AG09309 (cell line): ENCODE results near the gene ZMPSTE24.
"Not testable (repeated sequence)": the region's sequence is repeated elsewhere in the genome, so short reads cannot be mapped to it uniquely, and the experiment has no call there.

ENCODE experiments used
- DNase-seq: peaks from one replicate; pipeline ENCODE4 v3.0.0-alpha.2; 2010; ENCODE audit warnings: low read depth
- H3K4me3 ChIP-seq: 2 replicates; pipeline ENCODE4 v1.5.1; 2011; ENCODE audit warnings: mild to moderate bottlenecking, low read depth, low read length, moderate library complexity; ENCODE audit not compliant: control insufficient read depth
- CTCF ChIP-seq: IDR thresholded peaks from 2 replicates; pipeline ENCODE4 v1.5.1; 2011; ENCODE audit warnings: mild to moderate bottlenecking, low read depth, low read length, inconsistent platforms; ENCODE audit not compliant: insufficient read depth, control insufficient read depth; ENCODE audit errors: missing control alignments

Gene ZMPSTE24

GRCh38 chr1:40257688-40258444 is at the start of gene ZMPSTE24:
ZMPSTE24 (plus strand) TSS chr1:40258236; CDS start chr1:40258272, 36 bp downstream.
- peak; percentile 93 for DNase-seq
- peak within 1 kb of the TSS; percentile 97 for H3K4me3 ChIP-seq
- no peak for TF ChIP-seq CTCF

GRCh38 chr1:40210511-40211204 is 47.4 kb upstream of the ZMPSTE24 start:
- no peak for TF ChIP-seq CTCF
- no peak for DNase-seq
- H3K4me3 ChIP-seq = no peak overlapping the region

- H3K4me3 ChIP-seq = no peak overlapping the region
- no peak for DNase-seq
- TF ChIP-seq CTCF = no peak
Observed at GRCh38 chr1:40218333-40218732, 39.7 kb upstream of the ZMPSTE24 start.

- not testable (repeated sequence) for DNase-seq, H3K4me3 ChIP-seq
Observed at GRCh38 chr1:40221471-40221905, 36.5 kb upstream of the ZMPSTE24 start.

- TF ChIP-seq CTCF = no peak
- no peak overlapping the region for H3K4me3 ChIP-seq
- no peak for DNase-seq
Observed at GRCh38 chr1:40221977-40222772, 35.9 kb upstream of the ZMPSTE24 start.

- no peak overlapping the region for H3K4me3 ChIP-seq
- no peak for TF ChIP-seq CTCF
- DNase-seq = no peak
Observed at GRCh38 chr1:40224040-40224439, 34.0 kb upstream of the ZMPSTE24 start.
